A673 (cell line): Measurements from ENCODE around the gene EPHB6. TPM values are rescaled to one million over a fixed set of nuclear protein-coding genes. Genes with fewer than 3 reads are reported as not detected.

Source experiments
- BruUV-seq: library from RNA; stranded (reverse); fragments of 400-500 nt; replicated peaks from 2 replicates; lab custom pipeline; 2021; lab: Mats Ljungman, UMichigan
- CTCF ChIA-PET: fragments of 300-600 bp; sonication (Branson Sonifier 250); formaldehyde crosslinking; loops from one replicate; lab custom pipeline; 2022; ENCODE audit warnings: antibody characterized with exemption; lab: Charles Lee
- POLR2A ChIA-PET: fragments of 300-600 bp; sonication (Branson Sonifier 250); formaldehyde crosslinking; loops from one replicate; lab custom pipeline; 2022; ENCODE audit warnings: antibody characterized with exemption; ENCODE audit not compliant: low non-redundant PET; lab: Charles Lee
- DNase-seq: peaks from one replicate; pipeline ENCODE4 v3.0.0-alpha.2; 2015; ENCODE audit warnings: low spot score
- H3K27ac ChIP-seq: fragments of 200-600 bp; sonication (generic); 2 replicates; pipeline ENCODE4 v1.5.1; 2016; ENCODE audit warnings: mixed run types, low read depth, mild to moderate bottlenecking, mixed read lengths, antibody characterized with exemption, low read length; ENCODE audit not compliant: poor library complexity, severe bottlenecking
- H3K27me3 ChIP-seq: fragments of 200-600 bp; sonication (generic); replicated peaks from 2 replicates; pipeline ENCODE4 v1.6.1; 2017; ENCODE audit warnings: mixed run types, low read depth, mild to moderate bottlenecking, mixed read lengths, antibody characterized with exemption, low read length; ENCODE audit not compliant: insufficient read depth, poor library complexity
- H3K36me3 ChIP-seq: fragments of 200-600 bp; sonication (generic); 2 replicates; pipeline ENCODE4 v1.6.1; 2016; ENCODE audit warnings: mixed run types, mild to moderate bottlenecking, mixed read lengths, antibody characterized with exemption, low read length; ENCODE audit not compliant: insufficient read depth, poor library complexity, severe bottlenecking
- H3K4me1 ChIP-seq: fragments of 200-600 bp; sonication (generic); 2 replicates; pipeline ENCODE4 v1.6.1; 2017; ENCODE audit warnings: mixed run types, mild to moderate bottlenecking, mixed read lengths, antibody characterized with exemption, low read length; ENCODE audit not compliant: insufficient read depth, poor library complexity, severe bottlenecking
- H3K4me3 ChIP-seq: fragments of 200-600 bp; sonication (generic); 2 replicates; pipeline ENCODE4 v1.5.1; 2016; ENCODE audit warnings: low read depth, mixed run types, mild to moderate bottlenecking, mixed read lengths, low read length; ENCODE audit not compliant: poor library complexity, severe bottlenecking
- H3K9me3 ChIP-seq: fragments of 200-600 bp; sonication (generic); 2 replicates; pipeline ENCODE4 v1.6.1; 2016; ENCODE audit warnings: mixed run types, low read depth, mild to moderate bottlenecking, mixed read lengths, antibody characterized with exemption, low read length; ENCODE audit not compliant: poor library complexity, severe bottlenecking
- EZH2 ChIP-seq: fragments of 200-600 bp; sonication (generic); IDR thresholded peaks from 2 replicates; pipeline ENCODE4 v1.6.1; 2017; ENCODE audit warnings: borderline replicate concordance, low read depth, mild to moderate bottlenecking, mixed read lengths, antibody characterized with exemption, low read length; ENCODE audit not compliant: poor library complexity, severe bottlenecking
- intact Hi-C: fragments of 100-400 bp; cut with micrococcal nuclease; formaldehyde crosslinking; loops from one replicate; pipeline ENCODE4 v1.10.0; 2022; ENCODE audit not compliant: unreplicated experiment
- total RNA-seq: library from RNA; stranded (reverse); gene quantifications from 2 replicates; pipeline ENCODE4 v1.2.3, GENCODE V29; 2021
- TF ChIP-seq, protein P1 (sequence below): fragments of 300-800, 200-600 bp; sonication (generic); conservative IDR thresholded peaks from 2 replicates; pipeline ENCODE4 v1.5.1; 2017; ENCODE audit warnings: low read depth, mild to moderate bottlenecking, antibody characterized with exemption, low read length, moderate library complexity, mixed read lengths

The EPHB6 gene
- total RNA-seq, 1 experiment from 2014 or later = 0.49 TPM

GRCh38 chr7:142819530-142819929 is 35.3 kb upstream of the EPHB6 start:
- ChIA-PET CTCF (no interaction called here), POLR2A (no interaction called here)
- DNase-seq = no peak
- H3K4me3 ChIP-seq = no peak overlapping the region
- no TSS peak for BruUV-seq
- TF ChIP-seq, protein P1, sequence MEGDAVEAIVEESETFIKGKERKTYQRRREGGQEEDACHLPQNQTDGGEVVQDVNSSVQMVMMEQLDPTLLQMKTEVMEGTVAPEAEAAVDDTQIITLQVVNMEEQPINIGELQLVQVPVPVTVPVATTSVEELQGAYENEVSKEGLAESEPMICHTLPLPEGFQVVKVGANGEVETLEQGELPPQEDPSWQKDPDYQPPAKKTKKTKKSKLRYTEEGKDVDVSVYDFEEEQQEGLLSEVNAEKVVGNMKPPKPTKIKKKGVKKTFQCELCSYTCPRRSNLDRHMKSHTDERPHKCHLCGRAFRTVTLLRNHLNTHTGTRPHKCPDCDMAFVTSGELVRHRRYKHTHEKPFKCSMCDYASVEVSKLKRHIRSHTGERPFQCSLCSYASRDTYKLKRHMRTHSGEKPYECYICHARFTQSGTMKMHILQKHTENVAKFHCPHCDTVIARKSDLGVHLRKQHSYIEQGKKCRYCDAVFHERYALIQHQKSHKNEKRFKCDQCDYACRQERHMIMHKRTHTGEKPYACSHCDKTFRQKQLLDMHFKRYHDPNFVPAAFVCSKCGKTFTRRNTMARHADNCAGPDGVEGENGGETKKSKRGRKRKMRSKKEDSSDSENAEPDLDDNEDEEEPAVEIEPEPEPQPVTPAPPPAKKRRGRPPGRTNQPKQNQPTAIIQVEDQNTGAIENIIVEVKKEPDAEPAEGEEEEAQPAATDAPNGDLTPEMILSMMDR = no peak
- TF ChIP-seq EZH2 = no peak
- intact Hi-C loops = no loop called here
- no peak overlapping the region for H3K27ac ChIP-seq
- H3K27me3 ChIP-seq = peaks cover 60% of the 10 kb centered on the region
- no peaks in the 10 kb centered on the region for H3K4me1 ChIP-seq
- H3K9me3 ChIP-seq = no peaks in the 10 kb centered on the region
- no peaks in the 10 kb centered on the region for H3K36me3 ChIP-seq

GRCh38 chr7:142822714-142823113 is 32.2 kb upstream of the EPHB6 start:
- H3K4me3 ChIP-seq = no peak overlapping the region
- POLR2A ChIA-PET = no interaction called here
- TF ChIP-seq, protein P1 = no peak
- no peak for TF ChIP-seq EZH2
- H3K27ac ChIP-seq = no peak overlapping the region
- H3K4me1 ChIP-seq = no peaks in the 10 kb centered on the region
- no peaks in the 10 kb centered on the region for H3K36me3 ChIP-seq
- CTCF ChIA-PET = no interaction called here
- H3K9me3 ChIP-seq = no peaks in the 10 kb centered on the region
- intact Hi-C loops = no loop called here
- peaks cover 40% of the 10 kb centered on the region for H3K27me3 ChIP-seq
- DNase-seq = no peak
- no TSS peak for BruUV-seq

DNA sequence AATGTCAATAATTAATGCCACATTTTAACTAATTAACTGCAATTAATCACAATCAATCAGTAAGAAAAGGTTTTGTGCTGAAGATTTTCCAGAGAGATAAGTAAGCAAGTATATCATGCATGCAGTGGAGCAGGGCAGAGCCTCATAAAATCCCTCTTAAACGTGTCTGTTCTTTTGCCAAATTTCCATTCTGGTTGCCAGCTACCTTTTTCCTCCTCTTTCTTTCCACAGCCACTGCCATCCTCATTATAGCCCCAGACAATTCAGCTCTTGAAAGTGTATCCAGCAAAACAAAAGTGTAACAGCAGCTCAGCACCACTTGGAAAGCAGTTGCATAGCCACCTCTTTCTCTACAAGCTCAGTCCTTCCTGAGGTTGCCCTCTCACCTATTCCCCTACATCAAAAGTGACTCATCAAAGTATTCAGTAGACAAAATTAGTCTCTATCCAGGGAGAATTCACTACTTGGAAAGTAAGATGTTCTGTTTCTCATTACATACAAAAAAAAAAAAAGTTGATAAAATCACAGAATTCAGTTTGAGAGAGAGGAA is 26.9 kb upstream of the EPHB6 start:
- DNase-seq = no peak
- POLR2A ChIA-PET = no interaction called here
- H3K9me3 ChIP-seq = no peaks in the 10 kb centered on the region
- TF ChIP-seq EZH2 = no peak
- TF ChIP-seq, protein P1 = no peak
- intact Hi-C loops = no loop called here
- BruUV-seq = no TSS peak
- no peaks in the 10 kb centered on the region for H3K36me3 ChIP-seq
- H3K4me3 ChIP-seq = no peak overlapping the region
- CTCF ChIA-PET = no interaction called here
- H3K4me1 ChIP-seq = no peaks in the 10 kb centered on the region
- no peak overlapping the region for H3K27ac ChIP-seq
- H3K27me3 ChIP-seq = peaks cover 5% of the 10 kb centered on the region
